SK-N-SH (cell line): Measurements from ENCODE around the gene FRMD3.

ENCODE experiments used
- CTCF ChIP-seq: fragments of 200-600 bp; sonication (generic); IDR thresholded peaks from 2 replicates; pipeline ENCODE4 v1.6.1; 2017; ENCODE audit warnings: antibody characterized with exemption, mild to moderate bottlenecking, moderate library complexity
- EP300 ChIP-seq, 2 experiments: IDR thresholded peaks; 2 replicates each; pipeline versions ENCODE4 v1.4.0 to v1.6.1; 2012; ENCODE audit warnings: borderline replicate concordance in 1 of 2, low read depth in 1 of 2, low read length in 1 of 2
- FOXM1 ChIP-seq: IDR thresholded peaks from 2 replicates; pipeline ENCODE4 v1.4.0; 2012; ENCODE audit warnings: low read depth, mild to moderate bottlenecking
- JUND ChIP-seq: IDR thresholded peaks from 2 replicates; pipeline ENCODE4 v1.4.0; 2012
- MXI1 ChIP-seq: IDR thresholded peaks from 2 replicates; pipeline ENCODE4 v1.6.1; 2012; ENCODE audit warnings: mild to moderate bottlenecking, low read depth, low read length, improper control_type of control experiment
- POLR2AphosphoS5 ChIP-seq: IDR thresholded peaks from 2 replicates; pipeline ENCODE4 v1.6.1; 2012; ENCODE audit warnings: low read depth, low read length
- RAD21 ChIP-seq: IDR thresholded peaks from 2 replicates; pipeline ENCODE4 v1.6.1; 2012; ENCODE audit warnings: mild to moderate bottlenecking, low read length
- RCOR1 ChIP-seq: fragments of 150-350 bp; IDR thresholded peaks from 2 replicates; pipeline ENCODE4 v1.6.1; 2017; ENCODE audit warnings: antibody characterized with exemption, low read length
- RFX5 ChIP-seq: IDR thresholded peaks from 2 replicates; pipeline ENCODE4 v1.6.1; 2012; ENCODE audit warnings: mild to moderate bottlenecking, improper control_type of control experiment, low read length
- SIN3A ChIP-seq: IDR thresholded peaks from 2 replicates; pipeline ENCODE4 v1.6.1; 2012; ENCODE audit warnings: low read depth, mild to moderate bottlenecking, low read length, moderate library complexity, borderline replicate concordance
- TAF1 ChIP-seq: IDR thresholded peaks from 2 replicates; pipeline ENCODE4 v1.6.1; 2012; ENCODE audit warnings: low read depth, mild to moderate bottlenecking, low read length, moderate library complexity, borderline replicate concordance
- USF1 ChIP-seq: IDR thresholded peaks from 2 replicates; pipeline ENCODE4 v1.4.0; 2012; ENCODE audit warnings: low read depth, borderline replicate concordance
- YY1 ChIP-seq: IDR thresholded peaks from 2 replicates; pipeline ENCODE4 v1.4.0; 2012; ENCODE audit warnings: low read depth, mild to moderate bottlenecking
- TF ChIP-seq, protein P1 (sequence below): IDR thresholded peaks from 2 replicates; pipeline ENCODE4 v1.4.0; 2012; ENCODE audit warnings: low read depth

DNA sequence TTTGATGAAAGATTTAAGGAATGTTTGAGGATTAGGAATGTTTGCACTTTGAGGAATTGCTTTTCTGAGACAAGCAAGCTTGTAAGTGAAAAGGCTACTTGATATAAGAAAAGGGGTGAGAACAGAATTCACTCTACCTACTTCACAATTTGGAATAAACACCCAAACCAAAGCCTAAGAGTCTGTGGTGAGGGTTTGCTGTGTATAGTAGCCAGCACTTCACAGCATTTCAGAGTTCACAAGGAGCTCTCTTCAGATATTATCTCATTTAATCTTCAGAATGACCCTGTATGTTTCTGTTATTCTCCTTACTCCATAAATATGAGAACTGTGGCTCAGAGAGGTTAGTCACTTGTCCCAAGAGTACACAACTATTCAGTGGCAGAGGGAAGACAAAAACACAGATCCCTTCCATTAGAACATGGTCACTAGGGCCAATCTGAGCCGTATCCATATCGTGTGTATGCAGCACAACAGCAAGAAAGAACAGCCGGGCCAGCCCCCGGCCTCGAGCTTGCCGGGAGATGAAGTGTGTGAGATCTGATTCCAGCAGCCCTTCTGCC is 92.4 kb downstream of the FRMD3 start:
- TF ChIP-seq RCOR1 (no peak), SIN3A (no peak), TAF1 (no peak), EP300 (IDR thresholded peaks at IDR 0.05; ENCODE audit: borderline replicate concordance in 1 of 2, low read depth in 1 of 2, low read length in 1 of 2) (no peak), YY1 (no peak), POLR2AphosphoS5 (no peak), RFX5 (no peak), CTCF (no peak), MXI1 (no peak), USF1 (no peak), RAD21 (no peak), FOXM1 (no peak), JUND (no peak)
- TF ChIP-seq, protein P1, sequence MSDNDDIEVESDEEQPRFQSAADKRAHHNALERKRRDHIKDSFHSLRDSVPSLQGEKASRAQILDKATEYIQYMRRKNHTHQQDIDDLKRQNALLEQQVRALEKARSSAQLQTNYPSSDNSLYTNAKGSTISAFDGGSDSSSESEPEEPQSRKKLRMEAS: no peak
